DND-41 (cell line): ENCODE measurements around the gene CEBPE.

Experiments used
- CTCF ChIP-seq: IDR thresholded peaks from 2 replicates; pipeline ENCODE4 v1.5.1; 2012; ENCODE audit warnings: borderline replicate concordance, low read length, moderate library complexity, mild to moderate bottlenecking; ENCODE audit not compliant: poor library complexity, severe bottlenecking; ENCODE audit errors: extremely low read depth
- EZH2 ChIP-seq: IDR thresholded peaks from 3 replicates; pipeline ENCODE4 v1.6.1; 2012; ENCODE audit warnings: borderline replicate concordance, low read depth, mild to moderate bottlenecking, moderate library complexity, low read length, inconsistent platforms; ENCODE audit not compliant: severe bottlenecking

GRCh38 chr14:23070262-23071129 lies 48.6 kb downstream of the CEBPE start:
- TF ChIP-seq CTCF: no peak
- no peak for TF ChIP-seq EZH2
